Measurements from ENCODE around the gene UNKL.

GRCh38 chr16:1394367-1394951 is 20.0 kb downstream of the UNKL start:
- TF ChIP-seq POLR2A (IDR thresholded peaks at IDR 0.05; ENCODE audit: low read length) = no peak
- TF ChIP-seq GATA1 (IDR thresholded peaks at IDR 0.05; ENCODE audit: low read depth, low read length) = no peak
